MCF 10A (cell line): Measurements from ENCODE around the gene CCDC40. TPM values are rescaled to one million over a fixed set of nuclear protein-coding genes. Genes with fewer than 3 reads are reported as not detected.

Experiments used
- BruUV-seq: library from RNA; stranded (reverse); fragments of 400-500 nt; replicated peaks from 2 replicates; lab custom pipeline; 2021; lab: Mats Ljungman, UMichigan
- CTCF ChIA-PET: fragments of 300-600 bp; sonication (Branson Sonifier 250); formaldehyde crosslinking; extraction: SDS; loops from one replicate; lab custom pipeline; 2021; ENCODE audit warnings: antibody characterized with exemption, inconsistent platforms; lab: Yijun Ruan, JAX
- POLR2A ChIA-PET: fragments of 300-600, 350-650 bp; sonication (Branson Sonifier 250); formaldehyde crosslinking; extraction: SDS; loops from one replicate; lab custom pipeline; 2020; ENCODE audit warnings: antibody characterized with exemption, inconsistent platforms; lab: Yijun Ruan, JAX
- DNase-seq: peaks from one replicate; pipeline ENCODE4 v3.0.0-alpha.2; 2018; ENCODE audit not compliant: unreplicated experiment
- H3K27ac Mint-ChIP-seq: one replicate; pipeline ENCODE4 v1.8.0; 2022; ENCODE audit warnings: mild to moderate bottlenecking, low read depth, mixed read lengths; ENCODE audit not compliant: unreplicated experiment
- H3K27me3 Mint-ChIP-seq: one replicate; pipeline ENCODE4 v1.8.0; 2022; ENCODE audit warnings: mixed read lengths; ENCODE audit not compliant: insufficient read depth, unreplicated experiment
- H3K36me3 Mint-ChIP-seq: one replicate; pipeline ENCODE4 v1.8.0; 2022; ENCODE audit warnings: mild to moderate bottlenecking, moderate library complexity, mixed read lengths; ENCODE audit not compliant: insufficient read depth, unreplicated experiment
- H3K4me1 Mint-ChIP-seq: one replicate; pipeline ENCODE4 v1.8.0; 2022; ENCODE audit warnings: mixed read lengths; ENCODE audit not compliant: insufficient read depth, unreplicated experiment
- H3K4me3 Mint-ChIP-seq: one replicate; pipeline ENCODE4 v1.8.0; 2022; ENCODE audit warnings: mild to moderate bottlenecking, moderate library complexity, mixed read lengths; ENCODE audit not compliant: unreplicated experiment
- H3K9me3 Mint-ChIP-seq: one replicate; pipeline ENCODE4 v1.8.0; 2022; ENCODE audit warnings: mixed read lengths; ENCODE audit not compliant: unreplicated experiment
- intact Hi-C: fragments of 100-400 bp; cut with micrococcal nuclease; formaldehyde crosslinking; loops from 2 replicates; pipeline ENCODE4 v1.14.1; 2022
- total RNA-seq: library from RNA; stranded (reverse); gene quantifications from 2 replicates; pipeline ENCODE4 v1.2.3, GENCODE V29; 2022
- TF ChIP-seq, protein P1 (sequence below): fragments of 200-600 bp; IDR thresholded peaks from one replicate; pipeline ENCODE4 v1.8.0; 2022; ENCODE audit warnings: antibody characterized with exemption, mild to moderate bottlenecking; ENCODE audit not compliant: unreplicated experiment

CCDC40 gene
- total RNA-seq, 1 experiment from 2014 or later, result 4.1 TPM

DNA sequence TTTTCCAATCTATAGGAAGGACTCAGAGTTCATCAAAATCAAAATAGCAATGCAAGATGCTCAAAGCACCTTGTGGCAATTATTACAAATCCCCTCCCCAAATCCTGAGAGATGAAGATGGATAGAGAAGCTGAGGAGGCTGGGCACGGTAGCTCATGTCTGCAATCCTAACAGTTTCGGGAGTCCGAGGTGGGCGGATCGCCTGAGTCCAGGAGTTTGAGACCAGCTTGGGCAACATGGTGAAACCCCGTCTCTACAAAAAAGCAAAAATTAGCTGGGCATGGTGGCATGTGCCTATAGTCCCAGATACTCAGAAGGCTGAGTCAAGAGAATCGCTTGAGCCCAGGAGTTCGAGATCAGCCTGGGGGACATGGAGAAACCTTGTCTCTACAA, 9.4 kb upstream of the CCDC40 start:
- H3K27me3 Mint-ChIP-seq, result no peaks in the 10 kb centered on the region
- H3K4me1 Mint-ChIP-seq, result peaks cover 28% of the 10 kb centered on the region
- no peak overlapping the region for H3K4me3 Mint-ChIP-seq
- TF ChIP-seq, protein P1, sequence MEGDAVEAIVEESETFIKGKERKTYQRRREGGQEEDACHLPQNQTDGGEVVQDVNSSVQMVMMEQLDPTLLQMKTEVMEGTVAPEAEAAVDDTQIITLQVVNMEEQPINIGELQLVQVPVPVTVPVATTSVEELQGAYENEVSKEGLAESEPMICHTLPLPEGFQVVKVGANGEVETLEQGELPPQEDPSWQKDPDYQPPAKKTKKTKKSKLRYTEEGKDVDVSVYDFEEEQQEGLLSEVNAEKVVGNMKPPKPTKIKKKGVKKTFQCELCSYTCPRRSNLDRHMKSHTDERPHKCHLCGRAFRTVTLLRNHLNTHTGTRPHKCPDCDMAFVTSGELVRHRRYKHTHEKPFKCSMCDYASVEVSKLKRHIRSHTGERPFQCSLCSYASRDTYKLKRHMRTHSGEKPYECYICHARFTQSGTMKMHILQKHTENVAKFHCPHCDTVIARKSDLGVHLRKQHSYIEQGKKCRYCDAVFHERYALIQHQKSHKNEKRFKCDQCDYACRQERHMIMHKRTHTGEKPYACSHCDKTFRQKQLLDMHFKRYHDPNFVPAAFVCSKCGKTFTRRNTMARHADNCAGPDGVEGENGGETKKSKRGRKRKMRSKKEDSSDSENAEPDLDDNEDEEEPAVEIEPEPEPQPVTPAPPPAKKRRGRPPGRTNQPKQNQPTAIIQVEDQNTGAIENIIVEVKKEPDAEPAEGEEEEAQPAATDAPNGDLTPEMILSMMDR, result no peak
- H3K27ac Mint-ChIP-seq, result no peak overlapping the region
- ChIA-PET CTCF (interaction anchor here (0.9 to 4.0 kb wide), 4 partner anchors 19 to 35 kb away, joined by 4 to 29 read pairs (median 6); no protein-coding TSS in a partner anchor), POLR2A (interaction anchor here (0.6 to 1.8 kb wide), 5 partner anchors 10 to 988 kb away, joined by 3 to 5 read pairs (median 3); partner anchors contain the start of gene GAA)
- no TSS peak for BruUV-seq
- H3K36me3 Mint-ChIP-seq, result peaks cover 6% of the 10 kb centered on the region
- intact Hi-C loops, result no loop called here
- DNase-seq, result no peak
- no peaks in the 10 kb centered on the region for H3K9me3 Mint-ChIP-seq

DNA sequence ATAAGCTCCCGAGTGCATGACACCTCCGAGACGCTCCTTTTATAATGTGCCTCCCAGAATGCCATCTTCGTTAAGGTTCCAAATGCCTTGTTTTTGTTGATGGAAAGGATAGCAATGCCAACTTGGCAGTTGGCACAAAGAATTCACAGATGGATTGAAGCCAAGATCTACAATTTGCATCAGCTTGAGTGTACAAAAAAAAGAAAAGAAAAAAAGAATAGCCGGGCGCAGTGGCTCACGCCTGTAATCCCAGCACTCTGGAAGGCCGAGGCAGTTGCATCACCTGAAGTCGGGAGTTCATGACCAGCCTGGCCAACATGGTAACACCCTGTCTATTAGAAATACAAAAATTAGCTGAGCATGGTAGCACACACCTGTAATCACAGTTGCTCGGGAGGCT, 8.4 kb upstream of the CCDC40 start:
- H3K27ac Mint-ChIP-seq, result peak overlapping the region; percentile 93

DNA sequence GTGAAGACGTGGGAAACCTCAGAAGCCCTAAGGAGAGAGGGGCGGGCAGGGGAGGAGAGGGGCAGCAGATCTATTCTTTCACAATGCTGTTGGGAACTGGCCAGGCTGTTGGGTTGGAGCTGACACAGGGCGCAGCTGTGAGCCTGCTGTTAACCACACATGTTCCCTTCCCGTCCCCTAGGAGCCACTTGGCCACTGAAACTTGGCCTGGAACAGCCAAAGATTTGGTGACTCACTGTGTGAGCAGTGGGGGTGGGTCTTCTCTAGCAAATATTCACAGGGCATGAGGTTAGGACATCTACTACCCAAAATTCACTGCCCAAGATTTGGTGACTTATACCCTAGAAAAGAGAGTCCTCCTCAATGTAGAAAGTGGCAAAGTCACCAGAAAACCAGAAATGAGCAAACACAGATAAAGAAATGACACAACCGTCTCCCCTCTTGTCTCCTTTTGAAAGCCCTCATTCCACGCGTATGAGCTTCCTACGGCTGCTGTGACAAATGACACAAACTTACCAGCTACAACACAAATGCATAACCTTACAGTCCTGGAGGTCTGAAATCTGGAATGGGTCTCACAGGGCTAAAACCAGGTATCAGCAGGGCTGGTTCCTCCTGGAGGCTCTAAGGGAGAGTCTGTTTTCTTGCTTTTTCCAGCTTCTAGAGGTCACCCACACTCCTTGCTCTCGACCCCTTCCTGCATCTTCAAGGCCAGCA, 7.0 kb upstream of the CCDC40 start:
- peak overlapping the region; percentile 53 for H3K4me3 Mint-ChIP-seq
- H3K27ac Mint-ChIP-seq, result peak overlapping the region; percentile 93
- TF ChIP-seq, protein P1, result no peak
- peaks cover 9% of the 10 kb centered on the region for H3K36me3 Mint-ChIP-seq
- DNase-seq, result peak; percentile 95
- ChIA-PET POLR2A (interaction anchor here (0.6 to 2.0 kb wide), 8 partner anchors 8 to 1994 kb away, joined by 3 to 11 read pairs (median 3); no protein-coding TSS in a partner anchor), CTCF (interaction anchor here (0.6 to 4.0 kb wide), 5 partner anchors 21 to 280 kb away, joined by 3 to 29 read pairs (median 4); no protein-coding TSS in a partner anchor)
- intact Hi-C loops, result no loop called here
- peaks cover 36% of the 10 kb centered on the region for H3K4me1 Mint-ChIP-seq
- BruUV-seq, result no TSS peak
- H3K9me3 Mint-ChIP-seq, result no peaks in the 10 kb centered on the region
- H3K27me3 Mint-ChIP-seq, result no peaks in the 10 kb centered on the region

More for the DNA sequence above, 8.4 kb upstream of the CCDC40 start:
- H3K4me1 Mint-ChIP-seq, result peaks cover 32% of the 10 kb centered on the region
- ChIA-PET POLR2A (interaction anchor here (0.6 to 1.8 kb wide), 6 partner anchors 11 to 396 kb away, joined by 3 to 5 read pairs (median 4); partner anchors contain the start of gene GAA), CTCF (interaction anchor here (0.7 to 4.0 kb wide), 4 partner anchors 20 to 299 kb away, joined by 3 to 29 read pairs (median 7); no protein-coding TSS in a partner anchor)
- intact Hi-C loops, result no loop called here
- H3K9me3 Mint-ChIP-seq, result no peaks in the 10 kb centered on the region
- peaks cover 10% of the 10 kb centered on the region for H3K36me3 Mint-ChIP-seq
- peak; percentile 82 for DNase-seq
- peak overlapping the region; percentile 8 for H3K4me3 Mint-ChIP-seq
- BruUV-seq, result no TSS peak
- no peaks in the 10 kb centered on the region for H3K27me3 Mint-ChIP-seq
- TF ChIP-seq, protein P1, result no peak

DNA sequence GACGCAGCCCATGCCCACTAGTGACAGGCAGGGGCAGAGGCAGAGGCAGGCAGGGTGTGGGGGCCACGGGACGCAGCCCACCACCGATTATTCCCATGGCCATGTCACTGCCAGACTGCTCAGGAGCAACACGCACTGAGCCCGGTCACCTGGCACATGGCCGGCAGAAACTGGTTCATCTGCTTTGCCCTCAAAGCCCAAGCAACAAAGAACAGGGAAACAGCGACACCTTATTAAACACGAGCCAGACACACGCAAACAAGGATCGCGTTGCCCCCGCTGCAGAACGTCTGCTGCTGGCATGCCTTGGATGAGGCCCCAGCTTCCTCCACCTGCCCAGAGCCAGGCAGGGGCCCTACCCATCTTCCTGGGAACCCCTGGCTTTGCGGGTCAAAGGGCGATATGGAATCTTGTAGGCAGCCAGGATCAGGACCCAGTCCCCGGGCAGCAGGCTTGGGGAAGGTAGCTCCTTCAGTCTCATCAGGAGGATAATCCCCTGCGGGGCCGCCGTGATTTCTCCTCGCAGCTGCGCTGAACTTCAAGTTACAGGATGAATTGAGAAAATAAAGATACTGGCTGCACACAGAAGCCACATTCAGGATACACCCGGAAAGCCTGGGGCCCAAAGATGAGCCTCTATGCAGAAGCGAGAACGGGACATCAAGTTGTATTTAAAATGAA, 5.6 kb upstream of the CCDC40 start:
- no peak for DNase-seq
- BruUV-seq, result no TSS peak
- Mint-ChIP-seq H3K36me3 (peaks cover 17% of the 10 kb centered on the region), H3K27ac (no peak overlapping the region), H3K27me3 (no peaks in the 10 kb centered on the region), H3K4me1 (peaks cover 38% of the 10 kb centered on the region), H3K4me3 (no peak overlapping the region), H3K9me3 (no peaks in the 10 kb centered on the region)
- intact Hi-C loops, result no loop called here
- TF ChIP-seq, protein P1, result no peak
- ChIA-PET POLR2A (interaction anchor here (2.0 kb wide), 1 partner anchor 22 kb away, joined by 11 read pairs; no protein-coding TSS in a partner anchor), CTCF (no interaction called here)
